ENCODE measurements around the gene BET1. TPM values are rescaled to one million over a fixed set of nuclear protein-coding genes. Genes with fewer than 3 reads are reported as not detected.

BET1 gene
- total RNA-seq, 1 experiment from 2014 or later: 12.1 TPM

GRCh38 chr7:94022550-94022949 lies 18.4 kb upstream of the BET1 start:
- intact Hi-C loops (cut with micrococcal nuclease): no loop called here
- H3K27ac ChIP-seq (ENCODE audit: low read length): no peak overlapping the region
- no peaks in the 10 kb centered on the region for H3K9me2 ChIP-seq (replicated peaks; ENCODE audit: low read length)
- no peaks in the 10 kb centered on the region for H3K36me3 ChIP-seq (ENCODE audit: low read depth, low read length)
- no peak overlapping the region for H3K9ac ChIP-seq (ENCODE audit: low read length)
- no peaks in the 10 kb centered on the region for H4K20me1 ChIP-seq (ENCODE audit: low read length)
- no peak overlapping the region for H2AFZ ChIP-seq (ENCODE audit: low read length)
- no peaks in the 10 kb centered on the region for H3F3A ChIP-seq (ENCODE audit: low read length, unreplicated experiment)
- DNase-seq (no peak), ATAC-seq (no peak)
- no peaks in the 10 kb centered on the region for H3K9me3 ChIP-seq (ENCODE audit: low read length)
- H3K4me1 ChIP-seq (ENCODE audit: insufficient read depth, low read length): no peaks in the 10 kb centered on the region
- ChIA-PET CTCF (no interaction called here), POLR2A (ENCODE audit: unreplicated experiment) (interaction anchor here (0.6 kb wide), 1 partner anchor 1242 kb away, joined by 4 read pairs; no protein-coding TSS in a partner anchor)
- H3K79me2 ChIP-seq (ENCODE audit: low read length): no peaks in the 10 kb centered on the region
- BruUV-seq (replicated peaks): no TSS peak
- no peak overlapping the region for H3K4me3 ChIP-seq (ENCODE audit: low read length)
- H3K4me2 ChIP-seq (ENCODE audit: low read length): no peak overlapping the region
- H3K27me3 ChIP-seq (ENCODE audit: low read length): peaks cover 9% of the 10 kb centered on the region; the same call in 1 of the 2 replicates
- TF ChIP-seq CTCF (conservative IDR thresholded peaks at IDR 0.05; ENCODE audit: low read depth, low read length): no peak
- no peak for TF ChIP-seq EZH2phosphoT487 (IDR thresholded peaks at IDR 0.05; ENCODE audit: borderline replicate concordance, low read length)
- TF ChIP-seq EZH2 (IDR thresholded peaks at IDR 0.05; ENCODE audit: low read length, unreplicated experiment): no peak

- Histone ChIP-seq H3K36me3 (ENCODE audit: low read depth, low read length) (no peaks in the 10 kb centered on the region), H2AFZ (ENCODE audit: low read length) (no peak overlapping the region), H4K20me1 (ENCODE audit: low read length) (no peaks in the 10 kb centered on the region), H3K79me2 (ENCODE audit: low read length) (no peaks in the 10 kb centered on the region), H3K9ac (ENCODE audit: low read length) (no peak overlapping the region), H3K27ac (ENCODE audit: low read length) (no peak overlapping the region), H3K9me3 (ENCODE audit: low read length) (no peaks in the 10 kb centered on the region), H3K4me1 (ENCODE audit: insufficient read depth, low read length) (no peaks in the 10 kb centered on the region), H3K9me2 (replicated peaks; ENCODE audit: low read length) (no peaks in the 10 kb centered on the region), H3K27me3 (ENCODE audit: low read length) (peaks cover 22% of the 10 kb centered on the region), H3K4me2 (ENCODE audit: low read length) (no peak overlapping the region), H3F3A (ENCODE audit: low read length, unreplicated experiment) (no peaks in the 10 kb centered on the region), H3K4me3 (ENCODE audit: low read length) (no peak overlapping the region)
- TF ChIP-seq EZH2 (IDR thresholded peaks at IDR 0.05; ENCODE audit: low read length, unreplicated experiment) (no peak), CTCF (conservative IDR thresholded peaks at IDR 0.05; ENCODE audit: low read depth, low read length) (no peak), EZH2phosphoT487 (IDR thresholded peaks at IDR 0.05; ENCODE audit: borderline replicate concordance, low read length) (no peak)
- intact Hi-C loops (cut with micrococcal nuclease): no loop called here
- ChIA-PET POLR2A (ENCODE audit: unreplicated experiment) (no interaction called here), CTCF (interaction anchor here (0.6 kb wide), 1 partner anchor 547 kb away, joined by 3 read pairs; no protein-coding TSS in a partner anchor)
- no peak for ATAC-seq
- no peak for DNase-seq
- BruUV-seq (replicated peaks): no TSS peak
Observed at GRCh38 chr7:94016786-94017185, 12.6 kb upstream of the BET1 start.

- H3K4me1 ChIP-seq (ENCODE audit: insufficient read depth, low read length): no peaks in the 10 kb centered on the region
- intact Hi-C loops (cut with micrococcal nuclease): no loop called here
- no TSS peak for BruUV-seq (replicated peaks)
- no peak for DNase-seq
- H2AFZ ChIP-seq (ENCODE audit: low read length): no peak overlapping the region
- no peak overlapping the region for H3K4me3 ChIP-seq (ENCODE audit: low read length)
- H4K20me1 ChIP-seq (ENCODE audit: low read length): no peaks in the 10 kb centered on the region
- H3K9me3 ChIP-seq (ENCODE audit: low read length): no peaks in the 10 kb centered on the region
- H3K36me3 ChIP-seq (ENCODE audit: low read depth, low read length): no peaks in the 10 kb centered on the region
- H3K9me2 ChIP-seq (replicated peaks; ENCODE audit: low read length): no peaks in the 10 kb centered on the region
- no peak for TF ChIP-seq CTCF (conservative IDR thresholded peaks at IDR 0.05; ENCODE audit: low read depth, low read length)
- ChIA-PET CTCF (no interaction called here), POLR2A (ENCODE audit: unreplicated experiment) (no interaction called here)
- no peak for ATAC-seq
- no peak overlapping the region for H3K4me2 ChIP-seq (ENCODE audit: low read length)
- H3F3A ChIP-seq (ENCODE audit: low read length, unreplicated experiment): no peaks in the 10 kb centered on the region
- H3K79me2 ChIP-seq (ENCODE audit: low read length): no peaks in the 10 kb centered on the region
- no peak overlapping the region for H3K27ac ChIP-seq (ENCODE audit: low read length)
- H3K27me3 ChIP-seq (ENCODE audit: low read length): peaks cover 22% of the 10 kb centered on the region
- no peak overlapping the region for H3K9ac ChIP-seq (ENCODE audit: low read length)
Observed at GRCh38 chr7:94015538-94015937, 11.4 kb upstream of the BET1 start.
